SKM-1 (cell line): Measurements from ENCODE around the gene GNAT3.
A peak's percentile ranks its signal among the peaks of the same experiment; 100 is the strongest.

ENCODE experiments used
- DNase-seq: peaks from one replicate; lab custom pipeline; 2025; ENCODE audit not compliant: unreplicated experiment; lab: John Stamatoyannopoulos, UW

The GNAT3 gene

GRCh38 chr7:80428161-80429054, 83.5 kb downstream of the GNAT3 start:
- DNase-seq: peak; percentile 22

DNA sequence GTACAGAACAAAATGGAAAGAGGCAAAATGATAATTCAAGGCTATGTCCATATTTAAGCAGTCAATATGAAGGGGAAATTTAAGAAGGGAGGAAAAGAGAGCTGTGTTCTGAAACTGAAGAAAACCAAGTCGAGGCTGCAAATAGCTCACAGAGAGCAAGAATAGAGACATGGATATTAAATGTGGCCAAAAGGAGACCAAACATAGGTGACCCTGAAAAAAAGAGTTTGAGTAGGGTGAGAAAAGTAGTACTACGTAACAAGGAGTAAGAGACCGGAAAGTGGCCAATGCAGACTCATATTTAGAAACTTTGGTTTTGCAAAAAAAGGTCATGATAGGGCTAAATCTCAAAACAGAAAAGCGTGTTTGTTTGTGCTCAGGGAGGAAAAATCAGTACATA, 84.6 kb downstream of the GNAT3 start:
- DNase-seq: no peak

GRCh38 chr7:80420876-80421275, 91.0 kb downstream of the GNAT3 start:
- DNase-seq: no peak

DNA sequence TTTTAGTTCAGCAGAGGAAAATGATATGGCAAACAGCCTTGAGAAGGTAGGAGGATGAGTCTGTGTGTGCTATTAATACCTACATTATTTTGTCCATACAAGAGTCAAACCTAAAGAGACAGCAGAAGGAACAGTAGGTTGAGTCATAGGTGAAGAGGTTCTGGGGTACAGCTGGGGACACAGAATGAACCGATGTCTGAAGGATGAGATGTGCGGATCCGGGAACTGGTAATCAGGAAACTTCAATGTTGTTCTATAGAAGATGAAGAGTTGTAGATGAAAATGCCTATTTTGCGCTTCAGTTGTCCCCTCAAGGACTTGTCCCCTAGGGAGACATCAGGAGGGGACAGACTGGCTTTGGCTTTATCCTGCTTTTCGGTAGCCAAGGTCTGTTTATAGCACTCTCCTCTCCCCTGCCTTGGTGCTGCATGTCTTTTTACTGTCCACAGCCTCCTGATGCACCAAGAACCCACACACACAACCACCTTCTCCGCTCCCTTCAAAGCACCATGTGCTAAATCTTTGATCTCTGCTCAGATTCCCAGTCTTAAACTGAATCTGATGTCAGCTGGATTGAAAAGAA, 94.6 kb downstream of the GNAT3 start:
- no peak for DNase-seq

DNA sequence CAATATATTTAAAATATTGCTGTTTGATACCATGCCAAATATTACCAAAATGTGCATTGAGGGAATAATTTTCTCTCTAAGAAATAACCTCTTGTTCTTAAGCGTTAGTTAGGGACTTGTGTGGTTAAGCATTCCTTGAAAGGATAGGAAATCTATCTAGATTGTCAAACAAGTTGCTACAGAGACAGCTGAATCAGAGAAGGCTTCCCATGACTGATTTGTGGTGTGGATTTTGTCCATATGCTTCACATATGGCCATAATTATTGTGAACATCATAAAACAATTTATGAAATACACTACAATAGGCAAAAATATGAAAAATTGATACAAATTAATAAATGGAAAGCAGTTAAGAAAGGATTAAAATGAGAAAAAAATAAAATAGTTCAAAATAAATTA, 96.3 kb downstream of the GNAT3 start:
- no peak for DNase-seq

DNA sequence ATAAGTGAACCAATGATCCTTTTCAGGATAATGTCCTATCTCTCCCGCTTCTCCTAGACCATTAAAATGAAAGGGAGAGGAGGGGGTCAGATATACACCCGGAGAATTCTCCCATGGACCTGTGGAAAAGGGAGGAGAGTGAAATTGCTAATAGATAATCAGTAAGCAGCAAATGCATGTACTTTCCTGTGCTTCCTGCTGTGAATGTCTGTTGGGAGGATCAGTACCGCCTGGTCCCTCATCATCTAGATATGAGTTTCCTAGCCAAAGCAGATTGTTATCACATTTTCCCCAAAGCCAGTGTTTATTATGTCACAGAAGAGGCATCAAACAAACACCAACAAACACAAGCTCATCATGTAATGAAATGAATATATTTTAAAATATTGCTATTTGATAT, 96.8 kb downstream of the GNAT3 start:
- no peak for DNase-seq

DNA sequence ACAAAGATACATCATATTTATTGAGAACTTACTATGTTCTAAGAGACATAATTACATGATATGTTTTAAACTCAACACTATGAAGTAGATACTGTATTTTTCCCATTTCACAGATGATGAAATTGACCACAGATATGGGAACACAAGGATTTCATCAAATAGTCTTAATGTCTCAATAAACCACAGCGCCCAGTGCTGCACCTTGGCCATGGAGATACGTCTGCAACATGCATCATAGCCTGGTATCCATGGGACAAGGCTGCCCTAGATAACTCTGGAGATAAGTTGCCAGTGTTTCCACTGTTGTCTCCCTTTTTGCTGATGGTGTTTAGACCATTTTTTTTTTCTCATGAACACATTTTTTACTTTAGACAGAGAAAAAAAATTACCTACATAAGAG, 97.5 kb downstream of the GNAT3 start:
- peak; percentile 9 for DNase-seq

DNA sequence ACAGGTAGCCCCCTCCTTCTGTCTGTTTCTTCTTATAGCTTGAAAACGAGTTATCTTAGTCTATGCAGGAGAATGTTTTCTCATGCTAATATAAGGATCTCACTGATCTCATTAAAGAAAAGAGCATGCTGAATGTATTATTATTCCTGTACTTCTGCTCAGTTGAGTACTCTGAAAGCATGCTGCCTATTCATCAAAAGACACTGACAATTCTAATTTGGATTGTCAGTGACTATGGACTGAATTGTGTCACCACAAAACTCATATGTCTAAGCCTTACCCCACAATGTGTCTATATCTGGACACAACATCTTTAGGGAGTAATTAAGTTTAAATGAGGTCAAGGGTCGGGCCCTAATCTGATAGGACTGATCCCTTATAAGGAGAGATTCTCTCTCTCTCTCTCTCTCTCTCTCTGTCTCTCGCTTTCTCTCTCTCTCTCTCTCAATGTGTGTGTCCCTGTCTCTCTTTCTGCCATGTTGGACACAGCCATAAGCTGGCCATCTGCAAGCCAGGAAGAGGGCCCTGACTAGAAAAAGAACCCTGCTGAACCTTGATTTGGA, 98.4 kb downstream of the GNAT3 start:
- no peak for DNase-seq

DNA sequence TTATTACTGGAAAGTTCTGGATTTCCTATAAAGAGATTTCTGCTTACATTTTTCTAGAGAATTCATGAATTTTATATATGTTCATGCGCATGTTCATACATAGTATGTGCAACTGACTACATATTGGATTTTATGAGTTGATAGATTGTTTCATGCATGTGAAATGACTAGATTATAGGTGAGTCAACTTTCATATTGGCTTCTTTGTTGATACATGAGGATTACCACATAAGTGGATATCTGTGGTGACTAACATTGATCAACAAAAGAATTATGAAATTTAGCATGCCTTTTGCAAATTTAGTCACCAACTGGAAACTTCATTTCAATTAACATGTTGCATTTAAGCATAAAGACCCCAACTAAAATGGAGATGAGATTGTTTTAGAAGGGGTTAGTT, 99.0 kb downstream of the GNAT3 start:
- DNase-seq: no peak

DNA sequence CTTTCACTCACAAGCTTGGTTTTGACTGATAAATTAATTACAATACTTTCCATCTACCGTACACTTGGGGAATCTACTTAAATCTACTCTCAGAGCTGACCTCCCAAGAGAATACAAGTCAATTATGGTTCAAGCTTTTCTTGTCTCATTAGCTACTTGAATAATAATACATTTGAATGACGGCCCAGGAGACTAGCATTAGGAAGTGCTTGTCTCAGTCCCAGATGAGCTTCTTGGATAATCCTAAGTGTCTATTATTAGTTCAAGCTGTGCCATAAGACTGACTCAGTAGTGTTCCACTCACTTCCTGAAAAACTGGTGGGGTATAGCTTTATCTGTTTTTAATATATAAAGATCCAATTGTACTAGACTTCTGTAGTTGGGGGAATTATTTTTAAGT, 100.2 kb downstream of the GNAT3 start:
- DNase-seq: no peak

- DNase-seq: no peak
Observed at GRCh38 chr7:80410081-80410480, 101.8 kb downstream of the GNAT3 start.
